D721Med (cell line): ENCODE data around the gene TMEM178B.

ENCODE experiments used
- DNase-seq: peaks from one replicate; pipeline ENCODE4 v3.0.0; 2011; ENCODE audit warnings: low spot score; ENCODE audit not compliant: insufficient read length
- FAIRE-seq: peaks from 2 replicates; lab custom pipeline; 2011; peaks lifted over from hg19 to GRCh38; lab: Jason Lieb, UNC
- CTCF ChIP-seq: IDR thresholded peaks from 2 replicates; pipeline ENCODE4 v1.5.1; 2012; ENCODE audit warnings: mild to moderate bottlenecking, control low read depth; ENCODE audit not compliant: insufficient read depth; ENCODE audit errors: missing control alignments

The TMEM178B gene

DNA sequence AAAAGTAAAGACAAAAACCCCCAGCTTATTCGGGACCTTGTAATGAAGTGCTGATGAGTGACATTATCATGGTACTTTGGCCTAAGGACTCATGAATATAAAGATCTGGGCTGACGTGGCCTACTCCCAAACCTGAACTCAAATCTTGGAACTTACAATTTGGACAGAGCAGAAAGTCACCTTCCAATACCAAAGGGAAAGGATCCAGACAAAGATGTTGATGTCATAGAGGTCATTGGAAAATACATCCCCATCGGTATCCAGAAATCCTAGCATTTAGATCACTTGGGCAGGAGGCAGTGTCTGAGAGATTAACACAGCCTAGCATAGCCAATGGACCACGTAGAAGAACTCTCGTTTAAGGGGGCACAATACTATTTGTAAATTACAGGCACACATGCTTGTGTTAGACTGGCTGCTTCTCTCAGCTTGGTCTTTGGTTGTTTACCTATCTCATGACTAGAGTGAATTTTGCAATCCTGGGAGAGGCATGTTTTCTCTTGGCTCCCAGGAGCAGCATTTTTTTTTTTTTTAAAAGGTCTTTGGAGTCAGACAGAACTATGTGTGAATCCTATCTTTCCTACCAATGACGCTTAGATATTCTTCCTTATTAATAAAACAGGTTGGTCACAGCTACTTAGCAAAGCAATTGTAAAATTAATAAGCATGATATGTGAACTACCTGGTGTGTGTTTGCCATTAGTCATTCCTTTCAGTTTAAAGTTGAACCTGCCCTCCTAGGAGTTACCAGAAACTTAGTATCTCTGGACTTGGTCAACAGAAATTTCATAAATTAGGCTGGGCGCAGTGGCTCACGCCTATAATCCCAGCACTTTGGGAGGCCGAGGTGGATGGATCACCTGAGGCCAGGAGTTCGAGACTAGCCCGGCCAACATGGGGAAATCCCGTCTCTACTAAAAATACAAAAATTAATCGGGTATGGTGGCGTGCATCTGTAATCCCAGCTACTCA, 31.4 kb upstream of the TMEM178B start:
- no peak for TF ChIP-seq CTCF
- no peak for FAIRE-seq
- no peak for DNase-seq

GRCh38 chr7:141043616-141044015, 30.2 kb upstream of the TMEM178B start:
- FAIRE-seq = no peak

GRCh38 chr7:141045126-141045841, 28.6 kb upstream of the TMEM178B start:
- TF ChIP-seq CTCF = no peak
- DNase-seq (no peak), FAIRE-seq (no peak)

More at GRCh38 chr7:141043616-141044015, 30.2 kb upstream of the TMEM178B start:
- no peak for DNase-seq
- TF ChIP-seq CTCF = no peak

GRCh38 chr7:141045842-141046620, 27.8 kb upstream of the TMEM178B start:
- no peak for FAIRE-seq
- TF ChIP-seq CTCF = no peak

GRCh38 chr7:141053626-141054025, 20.2 kb upstream of the TMEM178B start:
- no peak for TF ChIP-seq CTCF
- DNase-seq (no peak), FAIRE-seq (no peak)

More at GRCh38 chr7:141045842-141046620, 27.8 kb upstream of the TMEM178B start:
- no peak for DNase-seq

- TF ChIP-seq CTCF = no peak
Observed at GRCh38 chr7:141055146-141055545, 18.7 kb upstream of the TMEM178B start.

More at GRCh38 chr7:141055146-141055545, 18.7 kb upstream of the TMEM178B start:
- FAIRE-seq (no peak), DNase-seq (no peak)
